Activated naive CD4-positive, alpha-beta T cell treated with anti-CD3 and anti-CD28 coated beads for 36 hours (primary cell): ENCODE results near the gene CXCL16. TPM values are rescaled to one million over a fixed set of nuclear protein-coding genes. Genes with fewer than 3 reads are reported as not detected.

Experiments used
- CTCF ChIA-PET: fragments of 350-600 bp; sonication (Branson Sonifier 250); formaldehyde crosslinking; loops from one replicate; lab custom pipeline; 2021; ENCODE audit warnings: antibody characterized with exemption; lab: Charles Lee
- DNase-seq: peaks from one replicate; pipeline ENCODE4 v3.0.0-alpha.2; 2020
- H3K27ac Mint-ChIP-seq: one replicate; pipeline ENCODE4 v1.8.0; 2021; ENCODE audit warnings: mild to moderate bottlenecking, mixed read lengths
- H3K27me3 Mint-ChIP-seq: one replicate; pipeline ENCODE4 v1.8.0; 2021; ENCODE audit warnings: low read depth, mixed read lengths
- H3K36me3 Mint-ChIP-seq: one replicate; pipeline ENCODE4 v1.8.0; 2021; ENCODE audit warnings: low read depth, mixed read lengths
- H3K4me1 Mint-ChIP-seq: one replicate; pipeline ENCODE4 v1.8.0; 2021; ENCODE audit warnings: low read depth, mixed read lengths
- H3K4me3 Mint-ChIP-seq: one replicate; pipeline ENCODE4 v1.8.0; 2021; ENCODE audit warnings: mild to moderate bottlenecking, moderate library complexity, mixed read lengths
- H3K9me3 Mint-ChIP-seq: one replicate; pipeline ENCODE4 v1.8.0; 2021; ENCODE audit warnings: mixed read lengths
- intact Hi-C: fragments of 100-400 bp; cut with micrococcal nuclease; formaldehyde crosslinking; loops from one replicate; pipeline ENCODE4 v1.15.1; 2023
- total RNA-seq, 2 experiments: library from RNA; stranded (reverse); gene quantifications; one replicate each; pipeline ENCODE4 v1.2.3, GENCODE V29; 2021

CXCL16 gene
- total RNA-seq, 2 experiments from 2014 or later: 2.0 to 2.3 TPM

GRCh38 chr17:4744999-4745969, 5.6 kb upstream of the CXCL16 start:
- H3K36me3 Mint-ChIP-seq: no peaks in the 10 kb centered on the region
- peaks cover 8% of the 10 kb centered on the region for H3K27me3 Mint-ChIP-seq
- H3K27ac Mint-ChIP-seq: no peak overlapping the region
- DNase-seq: no peak
- H3K9me3 Mint-ChIP-seq: no peaks in the 10 kb centered on the region
- CTCF ChIA-PET: no interaction called here
- H3K4me1 Mint-ChIP-seq: peaks cover 23% of the 10 kb centered on the region
- peak overlapping the region; percentile 8 for H3K4me3 Mint-ChIP-seq
- intact Hi-C loops: no loop called here

GRCh38 chr17:4743898-4744297, 4.2 kb upstream of the CXCL16 start:
- Mint-ChIP-seq H3K4me1 (peaks cover 28% of the 10 kb centered on the region), H3K9me3 (no peaks in the 10 kb centered on the region), H3K4me3 (no peak overlapping the region), H3K27me3 (peaks cover 11% of the 10 kb centered on the region), H3K27ac (no peak overlapping the region), H3K36me3 (no peaks in the 10 kb centered on the region)
- no peak for DNase-seq
- CTCF ChIA-PET: interaction anchor here (1.5 kb wide), 1 partner anchor 46 kb away, joined by 5 read pairs; no protein-coding TSS in a partner anchor
- intact Hi-C loops: no loop called here

GRCh38 chr17:4743216-4743615, 3.5 kb upstream of the CXCL16 start:
- intact Hi-C loops: no loop called here
- DNase-seq: no peak
- H3K27ac Mint-ChIP-seq: no peak overlapping the region
- H3K36me3 Mint-ChIP-seq: no peaks in the 10 kb centered on the region
- peaks cover 18% of the 10 kb centered on the region for H3K27me3 Mint-ChIP-seq
- peaks cover 28% of the 10 kb centered on the region for H3K4me1 Mint-ChIP-seq
- CTCF ChIA-PET: interaction anchor here (0.6 to 1.5 kb wide), 2 partner anchors 47 to 191 kb away, joined by 3 to 5 read pairs; no protein-coding TSS in a partner anchor
- H3K9me3 Mint-ChIP-seq: no peaks in the 10 kb centered on the region
- H3K4me3 Mint-ChIP-seq: no peak overlapping the region

DNA sequence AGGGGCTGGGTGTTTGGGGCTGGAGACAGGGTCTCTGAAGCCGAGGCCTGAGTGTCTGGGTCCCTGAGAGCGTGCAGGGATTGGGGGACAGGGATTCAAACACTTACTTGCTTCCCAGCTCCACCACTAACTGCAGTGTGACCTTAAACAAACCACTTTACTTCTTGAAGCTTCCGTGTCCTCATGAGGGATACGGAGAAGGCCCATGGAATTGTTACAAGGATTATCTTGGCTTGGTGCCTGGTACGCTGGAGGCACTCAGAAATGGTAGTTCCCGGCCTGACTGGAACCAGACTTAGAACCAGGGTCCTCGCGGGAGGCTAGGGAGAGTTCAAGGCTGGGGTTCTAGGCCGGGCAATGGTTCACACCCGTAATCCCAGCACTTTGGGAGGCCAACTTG, 2.9 kb upstream of the CXCL16 start:
- Mint-ChIP-seq H3K36me3 (no peaks in the 10 kb centered on the region), H3K4me1 (peaks cover 24% of the 10 kb centered on the region), H3K27me3 (peaks cover 20% of the 10 kb centered on the region), H3K9me3 (no peaks in the 10 kb centered on the region), H3K27ac (no peak overlapping the region), H3K4me3 (no peak overlapping the region)
- DNase-seq: no peak
- intact Hi-C loops: no loop called here
- CTCF ChIA-PET: no interaction called here

GRCh38 chr17:4742133-4742532, 2.4 kb upstream of the CXCL16 start:
- peaks cover 20% of the 10 kb centered on the region for H3K27me3 Mint-ChIP-seq
- no peaks in the 10 kb centered on the region for H3K36me3 Mint-ChIP-seq
- no peak overlapping the region for H3K27ac Mint-ChIP-seq
- CTCF ChIA-PET: no interaction called here
- intact Hi-C loops: no loop called here
- no peak overlapping the region for H3K4me3 Mint-ChIP-seq
- peaks cover 22% of the 10 kb centered on the region for H3K4me1 Mint-ChIP-seq
- no peaks in the 10 kb centered on the region for H3K9me3 Mint-ChIP-seq
- DNase-seq: no peak

DNA sequence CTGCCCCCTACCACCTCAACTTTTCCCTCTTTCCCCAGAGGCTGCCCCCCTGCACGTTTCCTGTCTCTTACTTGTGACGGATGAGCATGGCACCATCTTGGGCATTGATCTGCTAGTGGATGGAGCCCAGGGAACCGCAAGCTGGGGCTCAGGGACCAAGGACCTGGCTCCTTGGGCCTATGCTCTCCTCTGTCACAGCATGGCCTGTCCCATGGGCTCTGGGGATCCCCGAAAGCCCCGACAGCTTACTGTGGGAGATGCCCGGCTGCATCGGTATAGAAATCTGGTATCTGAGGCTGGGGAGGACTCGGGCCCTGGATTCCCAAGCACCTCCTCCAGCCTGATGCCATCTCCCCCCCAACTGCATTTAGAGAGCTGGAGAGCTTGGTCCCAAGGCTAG, 1.8 kb upstream of the CXCL16 start:
- no peaks in the 10 kb centered on the region for H3K9me3 Mint-ChIP-seq
- no peak overlapping the region for H3K4me3 Mint-ChIP-seq
- no peak for DNase-seq
- peaks cover 20% of the 10 kb centered on the region for H3K27me3 Mint-ChIP-seq
- H3K36me3 Mint-ChIP-seq: no peaks in the 10 kb centered on the region
- H3K27ac Mint-ChIP-seq: no peak overlapping the region
- H3K4me1 Mint-ChIP-seq: peaks cover 21% of the 10 kb centered on the region
- CTCF ChIA-PET: no interaction called here
- intact Hi-C loops: no loop called here

DNA sequence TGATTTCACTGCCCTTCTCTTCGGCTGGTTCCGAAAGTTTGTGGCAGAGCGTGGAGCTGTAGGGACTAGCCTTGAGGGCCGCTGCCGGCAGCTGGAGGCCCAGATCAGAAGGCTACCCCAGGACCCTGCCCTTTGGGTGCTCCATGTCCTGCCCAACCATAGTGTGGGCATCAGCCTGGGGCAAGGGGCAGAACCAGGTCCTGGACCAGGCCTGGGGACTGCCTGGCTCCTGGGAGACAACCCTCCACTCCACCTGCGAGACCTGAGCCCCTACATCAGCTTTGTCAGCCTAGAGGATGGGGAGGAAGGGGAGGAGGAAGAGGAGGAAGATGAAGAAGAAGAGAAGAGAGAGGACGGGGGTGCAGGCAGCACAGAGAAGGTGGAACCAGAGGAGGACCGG, 856 bp upstream of the CXCL16 start:
- no peaks in the 10 kb centered on the region for H3K36me3 Mint-ChIP-seq
- CTCF ChIA-PET: no interaction called here
- peaks cover 22% of the 10 kb centered on the region for H3K4me1 Mint-ChIP-seq
- H3K4me3 Mint-ChIP-seq: peak overlapping the region; percentile 70
- intact Hi-C loops: no loop called here
- DNase-seq: no peak
- no peak overlapping the region for H3K27ac Mint-ChIP-seq
- no peaks in the 10 kb centered on the region for H3K9me3 Mint-ChIP-seq
- peaks cover 20% of the 10 kb centered on the region for H3K27me3 Mint-ChIP-seq

GRCh38 chr17:4740025-4740351, 260 bp upstream of the CXCL16 start:
- intact Hi-C loops: no loop called here
- Mint-ChIP-seq H3K36me3 (no peaks in the 10 kb centered on the region), H3K9me3 (no peaks in the 10 kb centered on the region), H3K27ac (no peak overlapping the region), H3K27me3 (peaks cover 20% of the 10 kb centered on the region), H3K4me1 (peaks cover 18% of the 10 kb centered on the region), H3K4me3 (peak overlapping the region; percentile 70)
- CTCF ChIA-PET: no interaction called here
- no peak for DNase-seq

DNA sequence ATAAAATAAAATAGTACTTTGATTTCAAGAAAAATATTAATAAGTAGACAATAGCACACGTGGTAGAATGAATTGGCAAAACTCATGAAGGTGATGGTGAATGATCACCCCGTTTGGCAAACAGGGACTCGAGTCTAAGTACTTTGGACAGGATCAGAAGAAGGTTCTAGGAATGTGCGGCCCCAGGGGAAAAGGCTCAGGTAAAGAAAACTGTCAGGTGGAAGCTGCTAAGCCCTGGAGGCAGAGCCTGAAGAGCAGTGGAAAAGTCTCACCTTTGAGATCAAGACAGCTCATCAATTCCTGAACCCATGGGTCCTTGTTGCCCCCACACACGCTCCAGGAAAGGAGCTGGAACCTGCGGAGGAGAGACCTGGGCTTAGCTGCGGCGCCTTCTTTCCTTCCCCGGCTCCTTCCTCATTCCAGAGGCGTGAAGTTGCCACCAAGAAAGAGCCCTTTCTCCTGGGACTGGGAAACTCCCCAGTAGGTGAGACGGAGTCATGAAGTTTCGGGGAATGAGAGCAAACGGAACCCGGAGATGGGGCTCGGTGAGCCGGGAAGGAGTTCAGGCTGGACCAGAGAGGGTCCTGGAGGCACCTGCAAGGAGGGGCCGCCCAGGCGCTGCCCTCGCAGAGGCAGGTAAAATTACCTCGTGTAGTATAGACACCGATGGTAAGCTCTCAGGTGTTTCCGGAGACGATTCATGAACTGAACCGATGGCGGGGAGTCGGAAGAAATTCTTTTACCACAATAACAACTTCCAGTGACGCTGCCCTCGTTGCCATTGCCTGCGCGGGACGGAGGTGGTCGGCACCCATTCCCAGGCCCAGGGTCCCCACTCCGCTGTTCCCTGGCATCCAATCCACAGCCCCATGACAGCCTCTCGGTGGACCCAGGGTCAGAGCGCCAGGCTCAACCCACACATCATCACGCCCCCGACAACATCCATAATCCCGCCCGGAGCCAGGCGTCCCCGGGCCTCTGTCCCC, 1.3 kb downstream of the CXCL16 start:
- Mint-ChIP-seq H3K4me1 (peaks cover 20% of the 10 kb centered on the region), H3K36me3 (no peaks in the 10 kb centered on the region), H3K27ac (no peak overlapping the region), H3K27me3 (peaks cover 18% of the 10 kb centered on the region), H3K4me3 (peak overlapping the region; percentile 72), H3K9me3 (no peaks in the 10 kb centered on the region)
- intact Hi-C loops: loop anchor here (2.0 kb wide), 1 partner anchor 52 kb away; no protein-coding TSS in a partner anchor
- DNase-seq: peak; percentile 24
- CTCF ChIA-PET: interaction anchor here (0.6 kb wide), 1 partner anchor 174 kb away, joined by 3 read pairs; no protein-coding TSS in a partner anchor

GRCh38 chr17:4735876-4736651, 3.7 kb downstream of the CXCL16 start:
- H3K9me3 Mint-ChIP-seq: no peaks in the 10 kb centered on the region
- CTCF ChIA-PET: interaction anchor here (0.6 to 0.9 kb wide), 4 partner anchors 25 to 167 kb away, joined by 3 read pairs; partner anchors contain the start of gene CHRNE
- intact Hi-C loops: no loop called here
- no peaks in the 10 kb centered on the region for H3K36me3 Mint-ChIP-seq
- H3K4me1 Mint-ChIP-seq: peaks cover 31% of the 10 kb centered on the region
- no peak for DNase-seq
- peaks cover 18% of the 10 kb centered on the region for H3K27me3 Mint-ChIP-seq
- no peak overlapping the region for H3K27ac Mint-ChIP-seq
- H3K4me3 Mint-ChIP-seq: no peak overlapping the region

DNA sequence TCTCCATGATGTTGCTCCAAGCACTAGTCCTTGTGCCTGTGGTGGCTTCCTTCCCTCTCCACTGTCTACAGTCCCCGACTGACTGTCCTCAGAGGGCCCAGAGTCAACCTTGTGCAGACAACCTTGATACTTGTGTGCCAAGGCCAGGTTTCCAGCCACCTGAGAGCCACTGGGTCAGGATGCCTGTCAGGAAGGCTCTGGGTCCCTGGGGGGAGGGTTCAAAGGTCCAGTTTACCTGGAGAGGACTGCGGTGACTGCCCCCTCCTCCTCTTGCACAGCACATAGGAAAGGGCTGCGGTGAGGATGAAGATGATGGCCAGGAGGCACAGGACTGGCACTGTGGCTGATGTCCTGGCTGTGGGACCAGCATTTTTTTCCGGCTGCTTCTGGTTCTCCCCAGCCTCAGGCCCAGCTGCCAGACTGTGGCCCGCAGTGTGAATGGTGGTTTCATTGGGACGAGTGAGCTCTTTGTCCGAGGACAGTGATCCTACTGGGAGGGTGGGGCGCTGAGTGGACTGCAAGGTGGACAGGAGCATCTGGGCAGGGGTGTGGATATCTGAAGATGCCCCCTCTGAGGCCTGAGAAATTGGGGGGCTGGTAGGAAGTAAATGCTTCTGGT, 4.8 kb downstream of the CXCL16 start:
- Mint-ChIP-seq H3K4me1 (peaks cover 33% of the 10 kb centered on the region), H3K27ac (no peak overlapping the region), H3K9me3 (no peaks in the 10 kb centered on the region), H3K36me3 (no peaks in the 10 kb centered on the region), H3K4me3 (no peak overlapping the region), H3K27me3 (peaks cover 9% of the 10 kb centered on the region)
- intact Hi-C loops: no loop called here
- CTCF ChIA-PET: no interaction called here
- DNase-seq: no peak
